Measurements from ENCODE around the gene KHDRBS2. TPM values are rescaled to one million over a fixed set of nuclear protein-coding genes. Genes with fewer than 3 reads are reported as not detected.

Gene KHDRBS2
- total and polyA plus RNA-seq, 2 experiments from 2014 or later: 5.4 to 11.7 TPM

DNA sequence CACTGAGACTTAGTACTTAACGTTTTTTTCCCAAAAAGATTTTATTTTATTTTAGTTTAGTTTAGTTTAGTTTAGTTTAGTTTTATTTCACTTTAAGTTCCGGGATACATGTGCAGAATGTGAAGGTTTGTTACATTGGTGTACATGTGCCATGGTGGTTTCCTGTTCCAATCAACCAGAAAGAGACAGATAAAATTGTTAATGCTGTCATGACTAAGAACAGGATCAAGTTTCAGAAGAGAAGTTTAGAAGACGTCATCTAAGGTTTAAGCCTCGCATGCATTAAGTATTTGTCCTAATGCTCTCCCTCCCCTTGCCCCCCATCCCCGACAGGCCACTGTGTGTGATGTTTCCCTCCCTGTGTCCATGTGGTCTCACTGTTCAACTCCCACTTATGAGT, 540.0 kb downstream of the KHDRBS2 start (continued):
- TF ChIP-seq CTCF (conservative IDR thresholded peaks at IDR 0.05; ENCODE audit: low read depth in 2 of 2) (no peak), JUNB (IDR thresholded peaks at IDR 0.05; ENCODE audit: unreplicated experiment) (no peak), STAT1 (IDR thresholded peaks at IDR 0.05; ENCODE audit: unreplicated experiment) (no peak)
- TF ChIP-seq, protein P1, sequence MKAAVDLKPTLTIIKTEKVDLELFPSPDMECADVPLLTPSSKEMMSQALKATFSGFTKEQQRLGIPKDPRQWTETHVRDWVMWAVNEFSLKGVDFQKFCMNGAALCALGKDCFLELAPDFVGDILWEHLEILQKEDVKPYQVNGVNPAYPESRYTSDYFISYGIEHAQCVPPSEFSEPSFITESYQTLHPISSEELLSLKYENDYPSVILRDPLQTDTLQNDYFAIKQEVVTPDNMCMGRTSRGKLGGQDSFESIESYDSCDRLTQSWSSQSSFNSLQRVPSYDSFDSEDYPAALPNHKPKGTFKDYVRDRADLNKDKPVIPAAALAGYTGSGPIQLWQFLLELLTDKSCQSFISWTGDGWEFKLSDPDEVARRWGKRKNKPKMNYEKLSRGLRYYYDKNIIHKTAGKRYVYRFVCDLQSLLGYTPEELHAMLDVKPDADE (IDR thresholded peaks at IDR 0.05): no peak

- Histone ChIP-seq H3K4me2 (no peak overlapping the region), H3K4me3 (no peak overlapping the region), H3K27ac (ENCODE audit: low read depth) (no peak overlapping the region), H3K79me2 (replicated peaks; ENCODE audit: insufficient read depth) (no peaks in the 10 kb centered on the region), H2AFZ (no peak overlapping the region), H3K9me2 (ENCODE audit: insufficient read depth) (no peaks in the 10 kb centered on the region), H3K4me1 (ENCODE audit: insufficient read depth) (no peaks in the 10 kb centered on the region), H3K27me3 (ENCODE audit: insufficient read depth) (no peaks in the 10 kb centered on the region), H3K36me3 (ENCODE audit: insufficient read depth) (no peaks in the 10 kb centered on the region), H3F3A (replicated peaks; ENCODE audit: low read depth) (no peaks in the 10 kb centered on the region), H4K20me1 (replicated peaks; ENCODE audit: insufficient read depth) (no peaks in the 10 kb centered on the region)
- Mint-ChIP-seq H3K4me3 (no peak overlapping the region), H3K27ac (no peak overlapping the region), H3K27me3 (ENCODE audit: insufficient read depth, low read depth, poor library complexity) (peaks cover 1% of the 10 kb centered on the region), H3K4me1 (no peaks in the 10 kb centered on the region), H3K9me3 (no peaks in the 10 kb centered on the region; the same call in 2 of the 3 replicates), H3K36me3 (ENCODE audit: low read depth) (no peaks in the 10 kb centered on the region)
- ATAC-seq (peak; percentile 68), DNase-seq (ENCODE audit: low spot score) (peak; percentile 51)
- no peak for TF ChIP-seq CREB1 (CRISPR knock-in tag; IDR thresholded peaks at IDR 0.05; ENCODE audit: low read depth)
- TF ChIP-seq CTCF (conservative IDR thresholded peaks at IDR 0.05; ENCODE audit: low read depth in 2 of 2): peak; percentile 42 to 65
These were observed 574.2 kb downstream of the KHDRBS2 start for GRCh38 chr6:61711849-61712248.

GRCh38 chr6:61688165-61688564, 597.9 kb downstream of the KHDRBS2 start:
- no peaks in the 10 kb centered on the region for H3K27me3 ChIP-seq (ENCODE audit: insufficient read depth)
- H3K9me2 ChIP-seq (ENCODE audit: insufficient read depth): no peaks in the 10 kb centered on the region
- H3K27ac ChIP-seq (ENCODE audit: low read depth): no peak overlapping the region
- no peaks in the 10 kb centered on the region for H3K79me2 ChIP-seq (replicated peaks; ENCODE audit: insufficient read depth)
- H3K4me2 ChIP-seq: no peak overlapping the region
- H3K4me3 Mint-ChIP-seq: no peak overlapping the region
- no peaks in the 10 kb centered on the region for H4K20me1 ChIP-seq (replicated peaks; ENCODE audit: insufficient read depth)
- H2AFZ ChIP-seq: no peak overlapping the region
- peaks cover 6% of the 10 kb centered on the region; the same call in 1 of the 3 replicates for H3K36me3 Mint-ChIP-seq (ENCODE audit: low read depth)
- ATAC-seq (no peak), DNase-seq (ENCODE audit: low spot score) (no peak)
- peaks cover 4% of the 10 kb centered on the region for H3K4me1 Mint-ChIP-seq
- H3K4me3 ChIP-seq: no peak overlapping the region
- no peaks in the 10 kb centered on the region for H3F3A ChIP-seq (replicated peaks; ENCODE audit: low read depth)
- no peaks in the 10 kb centered on the region for H3K27me3 Mint-ChIP-seq (ENCODE audit: insufficient read depth, low read depth, poor library complexity)
- H3K4me1 ChIP-seq (ENCODE audit: insufficient read depth): 0 out of 2 replicates have a peak, but pooled peaks cover 13% of the 10 kb centered on the region
- peaks cover 3% of the 10 kb centered on the region; the same call in 2 of the 3 replicates for H3K9me3 Mint-ChIP-seq
- H3K36me3 ChIP-seq (ENCODE audit: insufficient read depth): no peaks in the 10 kb centered on the region
- no peak overlapping the region for H3K27ac Mint-ChIP-seq
- TF ChIP-seq REST (IDR thresholded peaks at IDR 0.05; ENCODE audit: unreplicated experiment) (no peak), EZH2phosphoT487 (IDR thresholded peaks at IDR 0.05; ENCODE audit: unreplicated experiment) (no peak), POLR2AphosphoS5 (IDR thresholded peaks at IDR 0.05; ENCODE audit: low read depth) (no peak), NANOG (IDR thresholded peaks at IDR 0.05; ENCODE audit: borderline replicate concordance) (no peak), ZNF331 (CRISPR knock-in tag; IDR thresholded peaks at IDR 0.05; ENCODE audit: low read depth) (no peak)

Measured in GM23338 (cell line).